GM21515 (cell line): ENCODE data around the gene SCGB3A2.

Source experiments
- ATAC-seq: cut with Tn5 transposase; IDR thresholded peaks from one replicate; pipeline ENCODE4 v1.9.1; 2021; ENCODE audit not compliant: unreplicated experiment

SCGB3A2 gene

DNA sequence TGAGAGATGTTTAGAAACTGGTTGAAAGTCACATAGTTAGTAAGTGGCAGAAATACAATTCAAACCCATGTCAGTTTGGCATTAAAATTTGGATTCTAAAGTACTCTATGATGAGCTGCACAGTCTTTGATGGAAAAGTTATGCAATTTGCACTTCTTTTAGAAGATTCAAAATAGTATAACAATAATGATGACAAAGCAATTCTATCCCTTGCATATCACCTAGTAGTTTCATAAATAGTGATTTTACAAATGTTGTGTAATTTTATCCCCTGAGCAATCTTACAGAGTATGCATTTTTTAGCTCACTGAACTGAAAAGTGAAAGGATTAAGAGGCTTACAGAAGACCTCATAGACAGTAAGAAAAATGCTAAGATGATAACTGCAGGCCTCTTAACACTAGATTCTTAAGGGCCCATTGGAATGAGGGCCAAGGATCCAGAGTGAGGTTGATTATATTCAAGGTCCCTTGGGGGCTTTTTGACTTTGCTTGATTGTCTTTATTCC lies 24.2 kb downstream of the SCGB3A2 start:
- ATAC-seq, result no peak

DNA sequence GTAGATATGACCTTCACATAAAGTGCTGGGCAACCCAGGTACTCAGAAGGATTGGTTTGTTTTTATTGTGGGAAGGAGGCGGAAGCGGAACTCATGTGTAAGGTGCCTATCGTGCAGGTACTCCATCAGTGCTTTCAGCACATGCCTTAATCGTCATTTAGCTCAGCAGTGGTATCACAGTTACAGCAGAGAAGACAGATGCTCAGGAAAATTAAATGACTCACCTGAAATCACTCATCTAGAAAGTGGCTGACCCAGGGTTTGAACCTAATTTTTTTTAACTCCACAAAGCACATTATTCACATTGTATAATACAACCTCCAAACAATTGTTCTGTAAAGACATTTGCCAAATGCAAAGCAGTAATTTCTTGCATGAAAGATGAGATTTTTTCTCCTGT lies 25.6 kb downstream of the SCGB3A2 start:
- no peak for ATAC-seq

DNA sequence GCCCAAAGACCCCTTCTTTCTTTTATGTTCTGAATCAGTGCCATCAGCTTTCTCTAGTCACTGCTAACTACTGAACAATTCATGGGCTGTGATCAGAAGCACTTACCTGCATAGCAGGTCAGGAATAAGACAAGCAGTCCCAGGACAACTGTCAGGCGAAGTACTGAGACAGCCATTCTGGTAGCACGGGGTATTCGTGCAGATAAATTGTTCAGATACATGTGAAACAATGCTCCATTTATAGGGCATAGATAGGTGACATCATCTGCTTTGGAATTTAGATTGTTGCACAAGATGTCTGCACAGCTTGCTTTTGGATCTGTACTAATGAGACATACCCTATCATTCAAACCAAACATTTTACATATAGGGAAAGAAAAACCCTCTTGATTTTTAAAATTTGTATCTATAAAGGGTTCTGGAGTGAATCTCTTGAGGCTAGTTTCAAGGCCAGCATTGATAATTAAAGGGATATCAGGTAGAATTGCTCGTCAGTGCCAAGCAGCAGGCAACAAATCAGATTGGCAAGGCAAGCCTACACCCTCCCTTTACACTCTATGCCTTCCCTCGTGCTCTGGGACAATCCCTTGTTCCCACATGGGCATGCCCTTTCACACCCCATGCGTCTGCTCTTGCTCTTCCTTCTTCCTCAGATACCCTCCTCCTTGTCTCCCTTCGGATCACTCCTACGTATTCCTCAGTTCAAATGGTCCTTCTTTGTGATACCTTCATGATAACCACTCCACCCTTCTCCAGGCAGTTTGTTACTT lies 28.0 kb downstream of the SCGB3A2 start, which contains the start of gene C5orf46:
Gene C5orf46, minus strand, starts transcription at position 213 of the 770 bp plus-strand sequence. Its CDS starts 37 bp downstream, at position 176.
- ATAC-seq, result no peak

DNA sequence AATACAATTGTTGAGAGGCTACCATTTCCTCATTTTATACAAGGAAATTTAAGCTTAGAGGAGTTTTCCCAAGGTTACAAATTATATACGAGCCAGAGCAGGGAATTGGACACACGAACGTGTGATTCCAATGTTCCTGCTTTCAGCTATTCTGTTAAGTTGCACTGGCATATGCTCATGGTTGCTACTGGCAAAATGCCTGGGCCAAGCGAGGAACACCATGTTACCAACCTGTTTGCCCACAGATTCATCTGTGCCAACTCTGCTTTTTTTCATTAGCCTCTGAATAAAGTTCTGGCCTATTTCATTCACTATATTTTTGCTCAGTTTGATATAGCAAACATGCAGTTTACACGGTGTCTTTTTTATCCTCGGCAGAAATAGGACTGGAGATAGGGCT lies 32.9 kb downstream of the SCGB3A2 start:
- no peak for ATAC-seq

DNA sequence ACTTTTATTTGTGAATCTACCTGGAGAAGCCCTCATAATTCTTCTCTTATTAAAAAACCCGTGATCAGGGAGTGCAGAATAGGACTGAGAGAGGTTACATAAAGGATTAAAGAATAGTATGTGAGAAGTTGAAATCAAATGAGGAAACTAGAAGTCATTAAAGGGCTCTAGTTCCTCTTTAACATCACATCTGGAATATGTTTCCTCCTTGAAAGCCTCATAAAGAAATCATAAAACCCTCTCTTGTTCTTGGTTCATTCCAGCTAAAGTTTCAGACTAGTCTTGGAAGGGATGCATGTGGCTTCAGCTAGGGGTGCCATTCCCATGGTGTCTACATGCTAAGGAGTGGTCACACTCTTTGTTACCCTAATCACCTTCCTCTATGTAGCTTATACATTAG lies 33.5 kb downstream of the SCGB3A2 start:
- no peak for ATAC-seq

DNA sequence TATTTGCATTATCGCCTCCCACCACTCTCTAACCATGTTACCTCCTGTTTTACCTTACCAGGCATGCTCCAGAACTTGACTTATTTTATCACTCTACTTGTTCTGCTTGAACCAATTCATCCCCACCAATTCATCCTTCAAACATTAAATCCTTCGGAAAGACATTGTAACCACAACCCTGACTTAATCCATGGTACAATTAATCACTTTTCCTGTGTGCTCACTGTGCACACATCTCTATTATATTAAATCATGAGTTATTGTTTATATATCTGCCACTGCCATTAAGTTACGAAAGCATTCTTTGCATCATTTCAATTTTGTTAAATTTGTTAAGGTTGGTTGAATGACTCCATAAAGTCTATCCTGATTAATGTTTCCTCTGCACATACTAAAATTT lies 35.3 kb downstream of the SCGB3A2 start:
- no peak for ATAC-seq

DNA sequence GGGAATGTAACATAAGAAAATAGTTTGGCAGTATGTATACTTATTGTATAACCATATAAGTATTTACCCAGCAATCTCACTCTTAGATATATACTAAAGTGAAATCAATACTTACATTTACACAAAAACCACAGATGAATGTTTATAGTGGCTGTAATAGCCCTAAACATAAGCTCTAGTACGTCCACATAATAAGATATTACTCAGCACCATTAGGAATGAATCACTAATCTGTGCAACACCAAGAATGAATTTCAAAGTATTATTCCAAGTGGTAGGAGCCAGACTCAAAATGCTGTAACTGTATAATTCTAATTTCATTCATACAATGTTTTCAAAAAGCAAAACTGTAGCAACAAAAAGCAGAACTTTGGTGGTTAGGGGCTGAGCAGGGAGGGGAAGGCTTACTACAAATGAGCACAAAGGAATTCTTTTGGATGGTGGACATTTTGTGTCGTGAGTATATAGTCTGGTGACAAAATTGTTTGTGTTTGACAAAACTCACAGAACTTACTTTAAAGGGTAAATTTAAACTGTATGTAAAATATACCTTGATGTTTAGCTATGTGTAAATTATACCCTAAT lies 39.7 kb downstream of the SCGB3A2 start:
- ATAC-seq, result no peak

DNA sequence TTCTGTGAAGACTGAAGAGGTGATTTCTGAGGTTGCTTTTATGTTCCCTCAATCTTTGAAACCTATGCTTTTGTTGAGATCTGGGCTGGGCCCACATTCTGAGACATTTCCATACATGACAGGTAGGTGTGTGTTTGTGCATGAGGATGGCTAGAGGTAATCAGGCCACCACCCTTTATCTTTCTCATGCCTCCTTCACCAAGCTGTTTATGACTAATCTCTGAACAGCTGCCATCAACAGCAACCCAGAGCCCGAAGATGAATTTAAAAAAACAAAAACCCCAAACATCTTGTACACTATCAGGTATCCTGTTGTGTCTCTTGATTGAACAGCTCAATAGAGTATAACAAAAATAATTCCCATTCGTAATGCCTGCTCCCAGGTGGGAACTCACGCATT lies 40.4 kb downstream of the SCGB3A2 start:
- no peak for ATAC-seq

DNA sequence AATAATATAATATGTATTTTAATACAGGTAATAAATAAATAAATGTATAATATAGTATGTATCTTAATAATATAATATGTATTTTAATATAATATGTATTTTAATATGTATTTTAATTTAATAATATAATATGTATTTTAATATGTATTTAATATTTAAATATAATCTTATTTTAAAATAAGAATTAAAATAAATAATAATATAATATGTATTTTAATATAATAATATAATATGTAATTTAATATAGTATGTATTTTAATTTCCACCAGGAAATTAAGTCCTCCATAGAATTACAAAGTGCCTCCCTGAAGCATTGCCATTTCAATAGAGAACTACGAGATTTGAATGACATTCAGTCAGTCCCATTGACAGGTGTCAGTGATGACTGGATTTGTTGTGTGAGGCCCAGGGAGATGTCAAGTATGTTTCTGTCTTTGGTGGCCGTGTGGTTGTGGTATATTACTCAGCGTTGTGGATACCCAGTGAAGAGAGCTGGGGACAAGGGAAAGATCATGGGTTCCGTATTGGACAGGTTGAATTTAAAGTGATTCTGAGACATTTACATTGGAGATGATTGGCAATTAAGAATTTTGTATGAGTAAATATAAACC lies 42.0 kb downstream of the SCGB3A2 start:
- no peak for ATAC-seq

DNA sequence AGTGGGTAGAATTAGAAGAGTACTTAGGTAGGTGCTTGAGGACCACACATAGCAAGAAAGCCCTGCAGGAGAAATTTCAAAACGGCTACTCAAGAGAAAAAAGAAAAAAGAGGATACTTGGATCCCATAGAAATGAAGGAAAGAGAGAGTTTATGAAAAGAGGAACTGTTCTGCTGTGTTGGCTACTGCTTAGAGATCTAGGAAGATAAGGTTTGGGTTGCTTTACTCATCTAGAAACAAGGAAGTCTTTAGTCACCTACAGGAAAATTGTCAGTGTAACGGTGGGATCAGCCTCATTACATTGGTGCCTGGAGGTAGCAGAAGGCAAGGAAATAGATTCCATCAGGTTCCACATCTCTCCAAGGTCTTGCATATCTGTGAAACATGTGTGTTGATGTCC lies 42.6 kb downstream of the SCGB3A2 start:
- no peak for ATAC-seq

DNA sequence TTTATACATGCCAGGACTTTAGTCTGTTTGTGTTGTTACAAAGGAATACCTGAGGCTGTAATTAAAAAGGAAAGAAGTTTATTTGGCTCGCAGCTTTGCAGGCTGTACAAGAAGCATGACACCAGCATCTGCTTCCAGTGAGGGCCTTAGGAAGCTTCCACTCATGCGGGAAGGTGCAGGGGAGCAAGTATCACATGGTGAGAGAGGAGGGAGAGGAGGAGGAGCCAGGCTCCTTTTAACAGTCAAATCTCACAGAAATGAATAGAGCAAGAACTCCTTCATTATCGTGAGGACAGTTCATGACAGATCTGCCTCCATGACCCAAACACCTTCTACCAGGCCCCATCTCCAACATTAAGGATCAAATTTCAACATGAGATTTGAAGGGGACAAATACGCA lies 46.5 kb downstream of the SCGB3A2 start:
- no peak for ATAC-seq

DNA sequence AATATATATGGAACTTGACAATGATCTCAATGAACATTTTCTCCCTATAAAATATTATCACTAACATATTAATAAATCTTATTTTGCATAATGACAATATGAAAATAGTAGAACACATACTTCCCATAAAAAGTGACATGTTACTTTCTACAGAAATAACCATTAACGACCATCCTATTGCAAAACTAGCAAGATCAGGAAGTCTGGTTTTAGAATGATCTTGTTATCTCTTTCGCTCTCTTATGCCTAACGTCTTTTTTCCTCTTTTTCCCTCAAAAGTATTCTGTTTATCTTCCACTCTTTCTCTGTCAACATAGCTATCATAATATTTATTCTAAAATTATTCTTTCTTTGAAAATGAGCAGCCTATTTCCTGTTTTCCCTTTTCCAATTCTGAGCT lies 49.4 kb downstream of the SCGB3A2 start:
- ATAC-seq, result no peak

DNA sequence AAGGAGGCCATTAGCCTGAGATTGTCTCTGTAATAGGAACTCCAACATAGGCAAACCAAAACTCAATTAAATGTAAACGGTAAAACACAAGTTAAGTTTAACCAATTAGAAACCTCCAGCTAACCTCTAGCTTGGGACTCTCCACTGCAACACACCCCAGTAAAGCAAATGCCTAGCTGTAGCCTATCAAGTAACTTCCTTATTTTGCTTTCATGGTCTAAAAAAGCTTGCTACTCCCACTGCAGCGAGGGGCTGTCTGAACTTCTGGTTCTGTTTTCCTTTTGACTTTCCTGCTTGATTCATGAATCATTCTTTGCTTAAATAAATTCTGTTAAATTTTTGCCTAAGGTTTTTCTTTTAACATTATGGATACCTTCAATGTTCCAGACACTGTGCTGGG lies 52.3 kb downstream of the SCGB3A2 start:
- ATAC-seq, result peak; percentile 86
